ENCODE measurements around the gene IPCEF1. TPM values are rescaled to one million over a fixed set of nuclear protein-coding genes. Genes with fewer than 3 reads are reported as not detected.

Gene IPCEF1
- total RNA-seq, 1 donor from 2014 or later, result not detected

GRCh38 chr6:154230910-154231595, 125.5 kb downstream of the IPCEF1 start:
- no peak for DNase-seq (ENCODE audit: low spot score in 2 of 2)
- H3K27me3 ChIP-seq, result no peaks in the 10 kb centered on the region
- H3K4me1 ChIP-seq, result no peaks in the 10 kb centered on the region
- TF ChIP-seq CTCF (IDR thresholded peaks at IDR 0.05), result no peak
- H3K9me3 ChIP-seq, result no peaks in the 10 kb centered on the region
- no peak overlapping the region for H3K27ac ChIP-seq
- intact Hi-C loops (cut with DNase I), result no loop called here
- no peaks in the 10 kb centered on the region for H3K36me3 ChIP-seq
- no peak overlapping the region for H3K4me3 ChIP-seq

GRCh38 chr6:154230393-154230792, 126.2 kb downstream of the IPCEF1 start:
- H3K9me3 ChIP-seq, result no peaks in the 10 kb centered on the region
- H3K4me1 ChIP-seq, result no peaks in the 10 kb centered on the region
- TF ChIP-seq CTCF (IDR thresholded peaks at IDR 0.05), result no peak
- H3K4me3 ChIP-seq, result no peak overlapping the region
- intact Hi-C loops (cut with DNase I), result no loop called here
- no peak for DNase-seq (ENCODE audit: low spot score in 2 of 2)
- no peaks in the 10 kb centered on the region for H3K36me3 ChIP-seq
- H3K27me3 ChIP-seq, result no peaks in the 10 kb centered on the region
- H3K27ac ChIP-seq, result no peak overlapping the region

GRCh38 chr6:154229786-154230185, 126.8 kb downstream of the IPCEF1 start:
- H3K27me3 ChIP-seq, result no peaks in the 10 kb centered on the region
- intact Hi-C loops (cut with DNase I), result no loop called here
- no peak overlapping the region for H3K27ac ChIP-seq
- no peak overlapping the region for H3K4me3 ChIP-seq
- no peaks in the 10 kb centered on the region for H3K4me1 ChIP-seq
- H3K36me3 ChIP-seq, result no peaks in the 10 kb centered on the region
- no peaks in the 10 kb centered on the region for H3K9me3 ChIP-seq
- DNase-seq (ENCODE audit: low spot score in 2 of 2), result no peak
- no peak for TF ChIP-seq CTCF (IDR thresholded peaks at IDR 0.05)

- no peaks in the 10 kb centered on the region for H3K9me3 ChIP-seq
- no peak for DNase-seq (ENCODE audit: low spot score in 2 of 2)
- H3K4me3 ChIP-seq, result no peak overlapping the region
- TF ChIP-seq CTCF (IDR thresholded peaks at IDR 0.05), result no peak
- H3K4me1 ChIP-seq, result no peaks in the 10 kb centered on the region
- H3K36me3 ChIP-seq, result no peaks in the 10 kb centered on the region
- intact Hi-C loops (cut with DNase I), result no loop called here
- no peak overlapping the region for H3K27ac ChIP-seq
- no peaks in the 10 kb centered on the region for H3K27me3 ChIP-seq
Measured at GRCh38 chr6:154228521-154228905, 128.1 kb downstream of the IPCEF1 start.

GRCh38 chr6:154227862-154228520, 128.6 kb downstream of the IPCEF1 start:
- DNase-seq (ENCODE audit: low spot score in 2 of 2), result no peak
- no peak for TF ChIP-seq CTCF (IDR thresholded peaks at IDR 0.05)
- intact Hi-C loops (cut with DNase I), result no loop called here
- Histone ChIP-seq H3K27ac (no peak overlapping the region), H3K4me1 (no peaks in the 10 kb centered on the region), H3K27me3 (no peaks in the 10 kb centered on the region), H3K36me3 (no peaks in the 10 kb centered on the region), H3K4me3 (no peak overlapping the region), H3K9me3 (no peaks in the 10 kb centered on the region)

All from ascending aorta (tissue), 2 donors.